ENCODE data around the gene FBXL14. TPM values are rescaled to one million over a fixed set of nuclear protein-coding genes. Genes with fewer than 3 reads are reported as not detected.

FBXL14 gene
- total and polyA plus RNA-seq, 7 donors: 2.9 to 13.8 (median 5.2) TPM

DNA sequence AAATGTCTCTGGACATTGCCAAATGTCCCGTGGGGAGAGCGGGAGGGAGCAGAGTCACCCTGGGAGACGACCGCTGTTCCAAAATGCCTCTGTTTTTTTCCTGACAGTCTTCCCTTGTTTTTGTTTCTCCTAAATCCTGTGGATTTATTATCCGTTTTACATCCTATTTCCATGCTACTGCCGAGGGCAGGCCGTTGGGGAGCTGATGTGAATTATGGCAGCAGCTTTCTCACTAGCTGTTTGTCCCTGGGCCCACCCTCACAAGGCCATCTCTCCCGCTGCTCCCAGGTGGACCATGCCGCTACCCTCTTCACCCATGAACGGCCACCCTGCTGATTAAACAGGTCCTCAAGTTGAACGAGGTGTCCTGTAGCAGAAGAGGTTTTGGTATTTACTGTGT lies 55.2 kb downstream of the FBXL14 start:
- no peak for TF ChIP-seq CTCF (IDR thresholded peaks at IDR 0.05)
- 53 to 58% (median 54%) methylated on average over 11 of the region's 11 CpGs for WGBS, 3 donors
- DNase-seq: no peak
- Histone ChIP-seq H3K9me3 (no peaks in the 10 kb centered on the region), H3K27me3 (ENCODE audit: insufficient read depth in 3 of 3, low read length in 2 of 3) (peaks cover 0 to 49% (median 16%) of the 10 kb centered on the region in 3 donors), H3K4me3 (no peak overlapping the region), H3K27ac (no peak overlapping the region), H3K36me3 (ENCODE audit: insufficient read depth in 1 of 2, low read depth in 1 of 2) (no peaks in the 10 kb centered on the region), H3K4me1 (no peaks in the 10 kb centered on the region)
- no peak for ATAC-seq
- intact Hi-C loops (cut with DNase I): no loop called here

GRCh38 chr12:1536817-1537216 lies 57.6 kb downstream of the FBXL14 start:
- Histone ChIP-seq H3K36me3 (ENCODE audit: insufficient read depth in 1 of 2, low read depth in 1 of 2) (no peaks in the 10 kb centered on the region), H3K27me3 (ENCODE audit: insufficient read depth in 3 of 3, low read length in 2 of 3) (peaks cover 0 to 55% (median 20%) of the 10 kb centered on the region in 3 donors), H3K27ac (no peak overlapping the region), H3K4me3 (no peak overlapping the region), H3K4me1 (peaks cover 2% of the 10 kb centered on the region), H3K9me3 (no peaks in the 10 kb centered on the region)
- intact Hi-C loops (cut with DNase I): no loop called here
- no peak for TF ChIP-seq CTCF (IDR thresholded peaks at IDR 0.05)
- no peak for DNase-seq
- WGBS, 3 donors: 81 to 89% (median 88%) methylated on average over 4 of the region's 4 CpGs
- no peak for ATAC-seq

- H3K4me3 ChIP-seq: no peak overlapping the region
- ATAC-seq (no peak), DNase-seq (no peak)
- intact Hi-C loops (cut with DNase I): no loop called here
- H3K27me3 ChIP-seq (ENCODE audit: insufficient read depth in 3 of 3, low read length in 2 of 3): peaks cover 0 to 61% (median 26%) of the 10 kb centered on the region in 3 donors
- H3K4me1 ChIP-seq: peaks cover 9% of the 10 kb centered on the region
- no peaks in the 10 kb centered on the region for H3K36me3 ChIP-seq (ENCODE audit: insufficient read depth in 1 of 2, low read depth in 1 of 2)
- TF ChIP-seq CTCF (IDR thresholded peaks at IDR 0.05): no peak
- H3K27ac ChIP-seq: no peak overlapping the region
- WGBS, 3 donors: 69 to 93% (median 86%) methylated on average over 3 of the region's 3 CpGs
- H3K9me3 ChIP-seq: no peaks in the 10 kb centered on the region
These were observed 59.6 kb downstream of the FBXL14 start for GRCh38 chr12:1534748-1535147.

GRCh38 chr12:1533602-1534304 lies 60.6 kb downstream of the FBXL14 start:
- H3K4me3 ChIP-seq: no peak overlapping the region
- no peak for ATAC-seq
- H3K4me1 ChIP-seq: peaks cover 9% of the 10 kb centered on the region
- no peak for DNase-seq
- H3K27ac ChIP-seq: no peak overlapping the region
- no peak for TF ChIP-seq CTCF (IDR thresholded peaks at IDR 0.05)
- H3K27me3 ChIP-seq (ENCODE audit: insufficient read depth in 3 of 3, low read length in 2 of 3): peaks cover 0 to 67% (median 31%) of the 10 kb centered on the region in 3 donors
- intact Hi-C loops (cut with DNase I): no loop called here
- no peaks in the 10 kb centered on the region for H3K36me3 ChIP-seq (ENCODE audit: insufficient read depth in 1 of 2, low read depth in 1 of 2)
- H3K9me3 ChIP-seq: no peaks in the 10 kb centered on the region
- 42 to 58% (median 56%) methylated on average over 16 of the region's 16 CpGs for WGBS, 3 donors

DNA sequence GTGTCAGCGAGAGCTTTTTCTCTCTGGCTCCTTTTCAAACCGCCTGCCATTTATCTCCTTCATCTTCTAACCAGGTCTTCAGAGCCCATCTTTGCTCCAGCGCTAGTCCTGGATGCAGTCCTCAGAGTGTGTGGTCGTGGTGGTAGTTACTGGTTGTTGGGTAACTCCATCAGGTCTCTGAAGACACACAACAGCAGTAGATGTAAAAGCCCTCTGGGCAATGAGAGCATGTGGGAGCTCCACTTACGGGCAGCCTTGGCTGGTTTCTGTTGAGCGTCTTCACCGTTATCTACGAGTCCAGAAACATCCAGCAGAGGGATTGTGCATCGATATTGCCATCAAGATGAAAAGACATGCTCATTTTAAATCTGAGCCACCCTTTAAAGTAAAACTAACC lies 61.2 kb downstream of the FBXL14 start:
- WGBS, 3 donors: 31 to 63% (median 61%) methylated on average over 9 of the region's 9 CpGs
- no peak for TF ChIP-seq CTCF (IDR thresholded peaks at IDR 0.05)
- no peak overlapping the region for H3K27ac ChIP-seq
- H3K27me3 ChIP-seq (ENCODE audit: insufficient read depth in 3 of 3, low read length in 2 of 3): peaks cover 0 to 67% (median 29%) of the 10 kb centered on the region in 3 donors
- no peaks in the 10 kb centered on the region for H3K9me3 ChIP-seq
- H3K4me1 ChIP-seq: peaks cover 9% of the 10 kb centered on the region
- no peaks in the 10 kb centered on the region for H3K36me3 ChIP-seq (ENCODE audit: insufficient read depth in 1 of 2, low read depth in 1 of 2)
- DNase-seq (no peak), ATAC-seq (no peak)
- intact Hi-C loops (cut with DNase I): no loop called here
- no peak overlapping the region for H3K4me3 ChIP-seq

All from psoas muscle (tissue), 8 donors.